ENCODE measurements around the gene HSBP1.

The HSBP1 gene

DNA sequence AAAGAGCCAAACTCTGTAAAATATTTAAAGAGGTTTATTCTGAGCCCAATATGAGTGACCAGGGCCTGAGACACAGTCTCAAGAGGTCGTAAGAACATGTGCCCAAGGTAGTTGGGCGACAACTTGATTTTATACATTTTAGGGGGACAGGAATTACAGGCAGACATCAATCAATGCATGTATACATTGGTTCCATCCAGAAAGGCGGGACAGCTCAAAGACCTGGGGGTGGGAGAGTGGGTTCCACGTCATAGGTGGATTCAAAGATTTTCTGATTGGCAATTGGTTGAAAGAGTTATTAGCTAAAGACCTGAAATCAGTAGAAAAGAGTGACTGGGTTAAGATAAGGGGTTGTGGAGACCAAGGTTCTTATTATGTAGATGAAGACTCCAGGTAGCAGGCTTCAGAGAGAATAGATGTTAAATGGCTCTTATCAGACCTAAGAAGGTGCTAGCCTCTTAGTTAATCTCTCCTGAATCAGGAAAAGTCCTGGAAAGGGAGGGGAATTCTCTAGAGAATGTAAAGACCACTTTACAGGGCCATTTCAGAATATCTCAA lies 32.4 kb downstream of the HSBP1 start:
- DNase-seq = no peak

GRCh38 chr16:83842291-83842690 lies 34.5 kb downstream of the HSBP1 start:
- DNase-seq = no peak

DNA sequence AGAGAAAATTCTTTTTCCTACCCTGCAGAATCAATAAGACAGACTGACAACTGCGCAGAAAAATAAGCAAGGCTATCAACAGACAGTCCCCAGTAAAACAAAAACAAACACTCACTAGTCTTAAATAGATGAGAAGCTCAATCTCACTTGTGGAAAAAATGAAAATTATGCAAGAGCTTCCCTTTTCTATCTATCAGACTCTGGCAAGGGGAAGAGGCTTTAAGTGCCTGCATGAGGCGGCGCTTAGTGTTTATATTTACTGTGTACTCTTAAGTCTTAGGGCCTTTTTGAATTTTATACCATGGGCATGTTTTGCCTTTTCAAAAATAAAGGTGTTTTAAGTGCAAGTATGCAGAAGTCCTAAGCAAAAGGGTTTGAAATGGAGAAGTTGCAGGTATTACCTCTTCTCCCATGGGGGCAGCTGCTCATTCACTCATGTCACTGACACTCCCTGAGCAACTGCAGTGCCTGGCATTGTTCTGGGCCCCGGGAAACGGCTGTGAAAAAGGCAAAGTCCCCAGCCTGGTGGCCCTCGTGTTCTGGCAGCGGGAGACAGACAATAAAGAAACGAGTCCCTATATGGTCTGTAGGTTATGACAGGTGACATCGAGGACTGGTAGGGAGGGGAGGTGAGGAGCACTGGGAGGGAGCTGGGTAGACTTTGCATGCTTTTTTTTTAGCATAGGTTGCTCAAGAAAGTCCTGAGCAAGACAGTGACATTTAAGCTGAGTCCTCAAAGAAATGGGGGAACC lies 35.2 kb downstream of the HSBP1 start:
- no peak for DNase-seq

DNA sequence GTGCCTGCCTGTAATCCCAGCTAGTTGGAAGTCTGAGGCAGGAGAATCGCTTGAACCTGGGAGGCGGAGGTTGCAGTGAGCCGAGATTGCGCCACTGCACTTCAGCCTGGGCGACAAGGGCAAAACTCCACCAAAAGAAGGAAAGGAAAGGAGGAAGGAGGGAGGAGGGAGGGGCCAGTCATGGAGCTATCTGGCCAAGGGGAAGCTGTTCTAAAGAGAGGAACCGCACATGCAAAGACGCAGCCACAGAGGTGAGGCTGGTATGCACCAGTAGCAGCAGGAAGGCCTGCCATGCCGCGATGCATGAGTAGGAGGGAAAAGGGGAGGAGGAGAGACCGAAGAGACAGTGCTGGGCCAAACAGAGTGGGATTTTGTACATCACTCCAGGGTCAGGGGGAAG lies 35.9 kb downstream of the HSBP1 start:
- no peak for DNase-seq

GRCh38 chr16:83845263-83845662 lies 37.5 kb downstream of the HSBP1 start:
- no peak for DNase-seq

DNA sequence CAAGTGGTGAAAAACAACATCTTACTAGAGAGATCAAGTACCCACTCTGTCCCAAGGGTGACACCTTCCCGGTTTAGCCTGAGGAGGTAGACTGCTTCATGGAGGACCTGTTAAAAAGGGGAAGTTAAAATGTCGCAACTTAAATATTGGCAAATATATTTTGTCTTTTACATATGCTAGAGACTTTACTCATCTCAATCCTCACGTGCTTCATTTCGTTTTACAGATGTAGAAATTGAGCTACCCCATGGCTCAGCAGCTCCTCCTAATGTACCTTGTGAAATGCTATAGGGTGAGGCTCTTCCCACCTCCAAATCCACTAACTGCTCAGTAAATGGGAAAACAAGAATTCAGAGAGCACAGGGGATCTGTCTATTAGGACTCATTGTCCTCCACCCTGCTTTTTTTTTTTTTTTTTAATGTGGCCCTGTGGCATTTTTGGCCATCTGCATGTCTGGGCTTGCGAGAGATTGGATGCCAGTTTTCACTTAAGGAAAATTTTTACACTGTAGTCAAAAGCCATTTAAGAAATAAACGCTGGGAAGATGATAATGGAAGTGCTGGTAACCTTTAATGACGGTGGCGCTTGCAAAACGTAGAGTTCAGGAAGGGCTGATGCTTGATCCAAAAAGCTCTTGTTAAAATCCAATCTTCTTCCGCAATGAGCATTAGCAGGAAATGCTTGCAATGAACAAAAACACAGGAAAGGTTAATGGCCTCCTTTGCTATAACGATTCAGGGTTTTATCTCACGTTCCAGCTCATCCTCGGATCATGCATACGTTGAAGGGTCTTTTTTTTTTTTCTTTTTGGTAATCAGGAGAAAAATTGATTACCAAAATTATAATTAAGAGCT lies 39.8 kb downstream of the HSBP1 start:
- DNase-seq = no peak

DNA sequence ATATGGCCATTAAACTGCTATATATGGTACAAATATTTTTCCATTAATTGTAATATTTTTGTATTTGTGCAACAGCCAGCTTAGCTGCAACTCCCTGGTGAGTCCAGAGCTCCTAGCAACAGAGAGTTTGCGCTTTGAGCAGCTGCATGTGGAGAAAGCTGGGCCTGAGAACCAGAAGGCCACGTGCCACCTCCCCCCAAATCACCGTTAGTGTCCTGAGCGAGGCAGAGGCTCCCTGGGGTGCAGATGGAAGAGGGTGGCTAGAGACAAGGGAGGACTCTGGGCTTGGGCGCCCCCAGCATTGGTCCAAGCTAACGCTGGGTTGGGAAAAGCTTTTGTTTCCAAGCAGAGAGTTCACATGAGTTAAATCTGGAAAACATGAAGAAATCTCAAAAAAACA lies 41.6 kb downstream of the HSBP1 start:
- no peak for DNase-seq

GRCh38 chr16:83850947-83851346 lies 43.2 kb downstream of the HSBP1 start:
- no peak for DNase-seq

- DNase-seq = no peak
Measured at GRCh38 chr16:83851473-83851872, 43.7 kb downstream of the HSBP1 start.

GRCh38 chr16:83852774-83853173 lies 45.0 kb downstream of the HSBP1 start:
- no peak for DNase-seq

DNA sequence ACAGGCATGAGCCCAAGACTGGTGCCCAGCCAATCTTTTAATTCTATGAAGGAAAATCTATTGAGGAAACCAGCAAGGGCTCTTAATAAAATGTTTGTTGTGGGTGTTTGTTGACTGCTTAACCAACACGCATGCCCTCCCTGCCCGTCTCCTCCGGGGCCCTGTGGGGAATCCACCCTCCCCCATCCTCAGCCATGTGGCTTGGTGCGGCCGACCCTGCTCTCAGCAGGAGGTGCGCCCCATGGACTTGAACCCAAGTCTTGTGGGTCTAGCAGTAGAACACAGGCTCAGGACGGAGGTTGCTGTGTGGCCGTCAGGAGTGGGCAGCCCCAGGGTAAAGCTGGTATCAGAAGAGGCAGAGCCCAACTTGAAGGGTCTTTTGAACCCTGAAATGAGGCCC lies 46.1 kb downstream of the HSBP1 start:
- DNase-seq = no peak

GRCh38 chr16:83854420-83854819 lies 46.6 kb downstream of the HSBP1 start:
- DNase-seq = no peak

DNA sequence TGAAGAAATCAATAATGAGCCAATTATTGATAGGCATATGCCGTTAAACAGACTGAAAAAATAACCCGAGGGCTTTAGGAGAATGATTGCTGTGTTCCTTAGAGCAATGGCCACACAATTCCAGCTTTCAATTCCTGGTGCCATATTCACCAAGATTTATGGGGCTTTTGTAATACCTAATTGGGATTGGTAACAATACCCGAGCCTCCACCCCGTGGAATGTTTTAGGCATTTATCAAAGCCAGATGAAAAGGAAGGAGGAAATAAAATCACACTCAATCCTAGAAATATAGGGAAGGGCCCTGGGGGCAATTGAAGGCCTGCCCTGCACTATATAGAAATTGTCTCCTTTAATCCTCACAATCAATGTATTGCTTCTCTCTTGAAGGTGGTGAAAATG lies 49.0 kb downstream of the HSBP1 start:
- no peak for DNase-seq

- no peak for DNase-seq
Measured at GRCh38 chr16:83859265-83859664, 51.5 kb downstream of the HSBP1 start.

DNA sequence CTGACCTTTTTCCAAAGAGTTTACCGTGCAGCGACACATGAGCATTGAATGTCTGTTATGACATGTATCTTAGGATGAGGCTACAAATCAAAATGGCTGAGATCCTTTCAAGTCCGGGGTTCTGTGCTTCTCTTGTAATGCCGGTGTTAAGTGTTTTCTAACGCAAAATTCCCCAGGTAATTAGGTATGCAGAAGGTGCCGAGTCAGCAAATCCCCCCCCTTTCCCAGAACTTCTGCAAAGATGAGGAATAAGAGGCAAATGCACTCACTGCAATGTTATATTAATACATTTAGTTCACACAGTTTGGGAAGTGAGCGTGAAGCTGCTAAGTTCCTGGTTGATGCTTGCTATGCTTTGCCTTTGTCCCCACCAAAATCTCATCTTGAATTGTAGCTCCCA lies 54.9 kb downstream of the HSBP1 start:
- DNase-seq = no peak

GRCh38 chr16:83863682-83864081 lies 55.9 kb downstream of the HSBP1 start:
- no peak for DNase-seq
